A549 (cell line): ENCODE measurements around the gene RBM4B.

Experiments
- BHLHE40 ChIP-seq: IDR thresholded peaks from 2 replicates; pipeline ENCODE4 v1.6.1; 2012; ENCODE audit warnings: low read depth, low read length, inconsistent platforms
- EHF ChIP-seq: fragments of 250-450 bp; sonication (Bioruptor Pico); IDR thresholded peaks from 2 replicates; pipeline ENCODE4 v1.5.0; 2020; ENCODE audit warnings: mild to moderate bottlenecking
- FOXS1 ChIP-seq: fragments of 250-450 bp; sonication (Bioruptor Pico); IDR thresholded peaks from 2 replicates; pipeline ENCODE4 v1.5.0; 2020; ENCODE audit warnings: mild to moderate bottlenecking, moderate library complexity
- GATA3 ChIP-seq: IDR thresholded peaks from 2 replicates; pipeline ENCODE4 v1.6.1; 2012; ENCODE audit warnings: borderline replicate concordance
- NR3C1 ChIP-seq: fragments of >200 bp; sonication (Bioruptor Twin); formaldehyde crosslinking; IDR thresholded peaks from 3 replicates; pipeline ENCODE4 v1.6.1; 2017
- RCOR1 ChIP-seq: fragments of 150-350 bp; IDR thresholded peaks from 2 replicates; pipeline ENCODE4 v1.6.1; 2014; ENCODE audit warnings: antibody characterized with exemption, low read length, low read depth
- TF ChIP-seq, protein P1 (sequence below): fragments of 200-600 bp; sonication (generic); IDR thresholded peaks from 2 replicates; pipeline ENCODE4 v1.6.1; 2016; ENCODE audit warnings: antibody characterized with exemption, mild to moderate bottlenecking, moderate library complexity
- TF ChIP-seq, protein P2 (sequence below): fragments of >200 bp; sonication (Bioruptor Twin); formaldehyde crosslinking; IDR thresholded peaks from 3 replicates; pipeline ENCODE4 v1.5.1; 2016
- TF ChIP-seq, protein P3 (sequence below): IDR thresholded peaks from 2 replicates; pipeline ENCODE4 v1.6.1; 2012
- TF ChIP-seq, protein P4 (sequence below): fragments of 150-350 bp; IDR thresholded peaks from 2 replicates; pipeline ENCODE4 v1.6.1; 2014; ENCODE audit warnings: low read depth, mild to moderate bottlenecking, low read length

DNA sequence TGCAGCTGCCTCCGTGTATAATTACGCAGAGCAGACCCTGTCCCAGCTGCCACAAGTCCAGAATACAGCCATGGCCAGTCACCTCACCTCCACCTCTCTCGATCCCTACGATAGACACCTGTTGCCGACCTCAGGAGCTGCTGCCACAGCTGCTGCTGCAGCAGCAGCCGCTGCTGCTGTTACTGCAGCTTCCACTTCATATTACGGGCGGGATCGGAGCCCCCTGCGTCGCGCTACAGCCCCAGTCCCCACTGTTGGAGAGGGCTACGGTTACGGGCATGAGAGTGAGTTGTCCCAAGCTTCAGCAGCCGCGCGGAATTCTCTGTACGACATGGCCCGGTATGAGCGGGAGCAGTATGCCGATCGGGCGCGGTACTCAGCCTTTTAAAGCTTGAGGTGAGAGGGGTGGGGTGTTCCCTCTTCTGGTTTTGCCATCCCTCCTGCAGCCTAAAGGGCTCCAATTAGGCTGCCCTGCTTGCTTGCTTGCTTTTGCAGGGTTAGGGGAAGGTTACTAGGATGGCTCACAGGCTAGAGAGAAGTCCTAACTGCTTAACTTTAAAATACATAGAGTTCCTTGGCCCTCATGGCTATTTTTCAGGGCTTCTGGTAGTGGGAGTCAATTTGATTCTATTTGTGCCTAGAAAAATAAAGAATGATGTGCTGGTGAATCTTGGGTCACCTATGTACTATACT is 33.8 kb downstream of the RBM4B start:
- TF ChIP-seq, protein P1, sequence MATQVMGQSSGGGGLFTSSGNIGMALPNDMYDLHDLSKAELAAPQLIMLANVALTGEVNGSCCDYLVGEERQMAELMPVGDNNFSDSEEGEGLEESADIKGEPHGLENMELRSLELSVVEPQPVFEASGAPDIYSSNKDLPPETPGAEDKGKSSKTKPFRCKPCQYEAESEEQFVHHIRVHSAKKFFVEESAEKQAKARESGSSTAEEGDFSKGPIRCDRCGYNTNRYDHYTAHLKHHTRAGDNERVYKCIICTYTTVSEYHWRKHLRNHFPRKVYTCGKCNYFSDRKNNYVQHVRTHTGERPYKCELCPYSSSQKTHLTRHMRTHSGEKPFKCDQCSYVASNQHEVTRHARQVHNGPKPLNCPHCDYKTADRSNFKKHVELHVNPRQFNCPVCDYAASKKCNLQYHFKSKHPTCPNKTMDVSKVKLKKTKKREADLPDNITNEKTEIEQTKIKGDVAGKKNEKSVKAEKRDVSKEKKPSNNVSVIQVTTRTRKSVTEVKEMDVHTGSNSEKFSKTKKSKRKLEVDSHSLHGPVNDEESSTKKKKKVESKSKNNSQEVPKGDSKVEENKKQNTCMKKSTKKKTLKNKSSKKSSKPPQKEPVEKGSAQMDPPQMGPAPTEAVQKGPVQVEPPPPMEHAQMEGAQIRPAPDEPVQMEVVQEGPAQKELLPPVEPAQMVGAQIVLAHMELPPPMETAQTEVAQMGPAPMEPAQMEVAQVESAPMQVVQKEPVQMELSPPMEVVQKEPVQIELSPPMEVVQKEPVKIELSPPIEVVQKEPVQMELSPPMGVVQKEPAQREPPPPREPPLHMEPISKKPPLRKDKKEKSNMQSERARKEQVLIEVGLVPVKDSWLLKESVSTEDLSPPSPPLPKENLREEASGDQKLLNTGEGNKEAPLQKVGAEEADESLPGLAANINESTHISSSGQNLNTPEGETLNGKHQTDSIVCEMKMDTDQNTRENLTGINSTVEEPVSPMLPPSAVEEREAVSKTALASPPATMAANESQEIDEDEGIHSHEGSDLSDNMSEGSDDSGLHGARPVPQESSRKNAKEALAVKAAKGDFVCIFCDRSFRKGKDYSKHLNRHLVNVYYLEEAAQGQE = no peak
- TF ChIP-seq, protein P2, sequence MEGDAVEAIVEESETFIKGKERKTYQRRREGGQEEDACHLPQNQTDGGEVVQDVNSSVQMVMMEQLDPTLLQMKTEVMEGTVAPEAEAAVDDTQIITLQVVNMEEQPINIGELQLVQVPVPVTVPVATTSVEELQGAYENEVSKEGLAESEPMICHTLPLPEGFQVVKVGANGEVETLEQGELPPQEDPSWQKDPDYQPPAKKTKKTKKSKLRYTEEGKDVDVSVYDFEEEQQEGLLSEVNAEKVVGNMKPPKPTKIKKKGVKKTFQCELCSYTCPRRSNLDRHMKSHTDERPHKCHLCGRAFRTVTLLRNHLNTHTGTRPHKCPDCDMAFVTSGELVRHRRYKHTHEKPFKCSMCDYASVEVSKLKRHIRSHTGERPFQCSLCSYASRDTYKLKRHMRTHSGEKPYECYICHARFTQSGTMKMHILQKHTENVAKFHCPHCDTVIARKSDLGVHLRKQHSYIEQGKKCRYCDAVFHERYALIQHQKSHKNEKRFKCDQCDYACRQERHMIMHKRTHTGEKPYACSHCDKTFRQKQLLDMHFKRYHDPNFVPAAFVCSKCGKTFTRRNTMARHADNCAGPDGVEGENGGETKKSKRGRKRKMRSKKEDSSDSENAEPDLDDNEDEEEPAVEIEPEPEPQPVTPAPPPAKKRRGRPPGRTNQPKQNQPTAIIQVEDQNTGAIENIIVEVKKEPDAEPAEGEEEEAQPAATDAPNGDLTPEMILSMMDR = no peak
- TF ChIP-seq NR3C1 = no peak
- no peak for TF ChIP-seq FOXS1 (CRISPR knock-in tag)
- TF ChIP-seq GATA3 = no peak
- TF ChIP-seq, protein P3, sequence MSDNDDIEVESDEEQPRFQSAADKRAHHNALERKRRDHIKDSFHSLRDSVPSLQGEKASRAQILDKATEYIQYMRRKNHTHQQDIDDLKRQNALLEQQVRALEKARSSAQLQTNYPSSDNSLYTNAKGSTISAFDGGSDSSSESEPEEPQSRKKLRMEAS = no peak
- TF ChIP-seq, protein P4, sequence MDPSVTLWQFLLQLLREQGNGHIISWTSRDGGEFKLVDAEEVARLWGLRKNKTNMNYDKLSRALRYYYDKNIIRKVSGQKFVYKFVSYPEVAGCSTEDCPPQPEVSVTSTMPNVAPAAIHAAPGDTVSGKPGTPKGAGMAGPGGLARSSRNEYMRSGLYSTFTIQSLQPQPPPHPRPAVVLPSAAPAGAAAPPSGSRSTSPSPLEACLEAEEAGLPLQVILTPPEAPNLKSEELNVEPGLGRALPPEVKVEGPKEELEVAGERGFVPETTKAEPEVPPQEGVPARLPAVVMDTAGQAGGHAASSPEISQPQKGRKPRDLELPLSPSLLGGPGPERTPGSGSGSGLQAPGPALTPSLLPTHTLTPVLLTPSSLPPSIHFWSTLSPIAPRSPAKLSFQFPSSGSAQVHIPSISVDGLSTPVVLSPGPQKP = no peak
- no peak for TF ChIP-seq BHLHE40
- no peak for TF ChIP-seq RCOR1
- no peak for TF ChIP-seq EHF (CRISPR knock-in tag)
